ENCODE measurements around the gene ARVCF. TPM values are rescaled to one million over a fixed set of nuclear protein-coding genes. Genes with fewer than 3 reads are reported as not detected.

Gene ARVCF
- total and polyA plus RNA-seq, 2 donors (not counting 3 experiments of a cell fraction or from before 2014, with no cell fraction given), result 81.3 to 105 TPM

DNA sequence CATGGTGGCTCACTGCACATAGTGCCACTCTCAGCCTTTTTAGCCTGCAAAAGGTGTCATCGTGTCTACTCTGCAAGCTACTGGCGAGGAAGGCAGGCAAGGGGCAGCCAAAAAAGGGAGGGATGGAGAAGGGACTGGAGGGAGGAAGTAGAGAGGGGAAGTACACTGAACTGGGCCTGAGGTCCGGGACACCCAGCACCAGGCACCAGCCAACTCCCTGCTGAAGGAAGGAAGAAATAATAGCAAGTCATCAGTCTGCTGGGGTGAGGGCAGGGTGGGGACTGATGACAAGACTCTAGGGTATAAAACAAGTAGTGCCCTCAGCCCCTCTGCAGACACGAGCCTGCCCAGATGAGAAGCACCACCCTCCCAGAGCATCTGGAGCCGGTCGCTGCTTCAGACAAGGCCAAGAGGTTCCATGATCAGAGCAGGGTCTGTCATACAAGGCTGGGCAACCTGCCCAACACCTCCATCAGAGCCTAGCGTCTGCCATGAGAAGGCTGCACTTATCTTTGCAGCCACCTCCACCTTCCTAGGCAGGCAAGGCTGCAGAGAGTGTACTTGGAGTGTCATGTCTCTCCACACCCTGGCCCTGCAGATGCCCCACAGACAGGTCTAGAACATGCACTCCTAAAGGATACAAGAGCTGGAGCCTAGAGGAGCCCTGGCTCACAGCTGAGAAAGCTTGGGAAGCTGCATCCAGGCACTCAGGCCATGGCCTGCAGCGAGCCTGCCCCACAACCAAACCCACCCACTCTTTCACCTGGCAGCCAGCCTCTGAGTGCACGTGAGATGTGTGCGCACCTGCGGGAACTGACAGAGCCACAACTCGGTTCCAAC is 84.0 kb downstream of the ARVCF start:
- Histone ChIP-seq H3K9me3 (replicated peaks; ENCODE audit: control insufficient read depth, insufficient read depth, low read length) (no peaks in the 10 kb centered on the region), H3K27me3 (ENCODE audit: control insufficient read depth in 2 of 2, insufficient read depth in 2 of 2, low read length in 2 of 2) (no peaks in the 10 kb centered on the region), H3K27ac (ENCODE audit: insufficient read depth, low read depth, low read length) (no peak overlapping the region), H4K20me1 (replicated peaks; ENCODE audit: control insufficient read depth, extremely low read depth, insufficient read depth, low read length) (no peaks in the 10 kb centered on the region), H3K79me2 (ENCODE audit: control insufficient read depth, insufficient read depth, low read length) (no peaks in the 10 kb centered on the region), H3K4me2 (ENCODE audit: insufficient read depth, low read length) (no peak overlapping the region), H2AFZ (ENCODE audit: low read depth, low read length) (no peak overlapping the region), H3K9ac (replicated peaks; ENCODE audit: extremely low read depth, insufficient read depth, low read length) (no peak overlapping the region), H3K4me3 (replicated peaks in 1 of 3; ENCODE audit: insufficient read depth in 1 of 3, low read depth in 1 of 3, low read length in 3 of 3) (no peak overlapping the region), H3K36me3 (ENCODE audit: control insufficient read depth in 2 of 2, extremely low read depth in 1 of 2, insufficient read depth in 2 of 2, low read length in 2 of 2) (peaks cover 0 to 3% of the 10 kb centered on the region in 2 experiments), H3K4me1 (ENCODE audit: control insufficient read depth, extremely low read depth, insufficient read depth, low read length) (peaks cover under 1% of the 10 kb centered on the region), H3K9me1 (replicated peaks; ENCODE audit: control insufficient read depth, extremely low read depth, insufficient read depth, low read length) (no peaks in the 10 kb centered on the region)
- DNase-seq (ENCODE audit: low read depth, low spot score), result no peak
- POLR2A ChIA-PET, result no interaction called here
- CTCF ChIA-PET, result interaction anchor here (1.0 kb wide), 1 partner anchor 202 kb away, joined by 3 read pairs; no protein-coding TSS in a partner anchor
- intact Hi-C loops (cut with micrococcal nuclease), result no loop called here
- dilution Hi-C loops (cut with MboI; ENCODE audit: extremely low pct_ligation_motif_present, low sequenced_read_pairs), result no loop called here
- no TSS peak for BruUV-seq (replicated peaks)
- TF ChIP-seq JUN (IDR thresholded peaks at IDR 0.05; ENCODE audit: borderline replicate concordance, insufficient read depth, insufficient read length, low read depth) (no peak), FOS (IDR thresholded peaks at IDR 0.05; ENCODE audit: borderline replicate concordance, insufficient read depth, low read length) (no peak), POLR2A (IDR thresholded peaks at IDR 0.05; ENCODE audit: low read depth, low read length) (no peak), EZH2 (IDR thresholded peaks at IDR 0.05; ENCODE audit: borderline replicate concordance, low read depth, low read length, severe bottlenecking) (no peak), POLR2AphosphoS5 (IDR thresholded peaks at IDR 0.05; ENCODE audit: insufficient read depth, low read depth, low read length) (no peak), MYC (IDR thresholded peaks at IDR 0.05; ENCODE audit: low read depth, low read length) (no peak), GATA2 (IDR thresholded peaks at IDR 0.05; ENCODE audit: insufficient read depth, insufficient read length, low read depth, low read length) (no peak)
- TF ChIP-seq, protein P1, sequence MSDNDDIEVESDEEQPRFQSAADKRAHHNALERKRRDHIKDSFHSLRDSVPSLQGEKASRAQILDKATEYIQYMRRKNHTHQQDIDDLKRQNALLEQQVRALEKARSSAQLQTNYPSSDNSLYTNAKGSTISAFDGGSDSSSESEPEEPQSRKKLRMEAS (IDR thresholded peaks at IDR 0.05; ENCODE audit: insufficient read depth, insufficient read length), result no peak
- TF ChIP-seq, protein P2, sequence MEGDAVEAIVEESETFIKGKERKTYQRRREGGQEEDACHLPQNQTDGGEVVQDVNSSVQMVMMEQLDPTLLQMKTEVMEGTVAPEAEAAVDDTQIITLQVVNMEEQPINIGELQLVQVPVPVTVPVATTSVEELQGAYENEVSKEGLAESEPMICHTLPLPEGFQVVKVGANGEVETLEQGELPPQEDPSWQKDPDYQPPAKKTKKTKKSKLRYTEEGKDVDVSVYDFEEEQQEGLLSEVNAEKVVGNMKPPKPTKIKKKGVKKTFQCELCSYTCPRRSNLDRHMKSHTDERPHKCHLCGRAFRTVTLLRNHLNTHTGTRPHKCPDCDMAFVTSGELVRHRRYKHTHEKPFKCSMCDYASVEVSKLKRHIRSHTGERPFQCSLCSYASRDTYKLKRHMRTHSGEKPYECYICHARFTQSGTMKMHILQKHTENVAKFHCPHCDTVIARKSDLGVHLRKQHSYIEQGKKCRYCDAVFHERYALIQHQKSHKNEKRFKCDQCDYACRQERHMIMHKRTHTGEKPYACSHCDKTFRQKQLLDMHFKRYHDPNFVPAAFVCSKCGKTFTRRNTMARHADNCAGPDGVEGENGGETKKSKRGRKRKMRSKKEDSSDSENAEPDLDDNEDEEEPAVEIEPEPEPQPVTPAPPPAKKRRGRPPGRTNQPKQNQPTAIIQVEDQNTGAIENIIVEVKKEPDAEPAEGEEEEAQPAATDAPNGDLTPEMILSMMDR (IDR thresholded peaks at IDR 0.05; ENCODE audit: extremely low read depth in 1 of 2, insufficient read depth in 1 of 2, low read depth in 1 of 2, low read length in 2 of 2), result no peak
- no peak for FAIRE-seq

Measured in endothelial cell of umbilical vein (primary cell).